NAMALWA (cell line): ENCODE data around the gene AHRR.
"Not testable (repeated sequence)": the region's sequence is repeated elsewhere in the genome, so short reads cannot be mapped to it uniquely, and the experiment has no call there.

Source experiments
- DNase-seq: peaks from one replicate; pipeline ENCODE4 v3.0.0-alpha.2; 2015; ENCODE audit warnings: low spot score

The AHRR gene

GRCh38 chr5:378976-379742, 57.6 kb downstream of the AHRR start:
- no peak for DNase-seq

- no peak for DNase-seq
Observed at GRCh38 chr5:380701-381309, 59.3 kb downstream of the AHRR start.

- DNase-seq: no peak
Observed at GRCh38 chr5:383066-383465, 61.6 kb downstream of the AHRR start.

- DNase-seq: no peak
Observed at GRCh38 chr5:383621-384020, 62.1 kb downstream of the AHRR start.

- not testable (repeated sequence) for DNase-seq
Observed at GRCh38 chr5:384576-384975, 63.1 kb downstream of the AHRR start.

- no peak for DNase-seq
Observed at GRCh38 chr5:385321-385720, 63.8 kb downstream of the AHRR start.

GRCh38 chr5:386432-387341, 65.2 kb downstream of the AHRR start:
- no peak for DNase-seq

- DNase-seq: no peak
Observed at GRCh38 chr5:387491-388265, 66.2 kb downstream of the AHRR start.

GRCh38 chr5:388266-389196, 67.0 kb downstream of the AHRR start:
- DNase-seq: no peak

- no peak for DNase-seq
Observed at GRCh38 chr5:389197-389821, 67.8 kb downstream of the AHRR start.

GRCh38 chr5:389891-390622, 68.5 kb downstream of the AHRR start:
- no peak for DNase-seq

- DNase-seq: no peak
Observed at GRCh38 chr5:390623-391491, 69.3 kb downstream of the AHRR start.

GRCh38 chr5:392431-392988, 71.0 kb downstream of the AHRR start:
- DNase-seq: peak; percentile 40

- no peak for DNase-seq
Observed at GRCh38 chr5:393846-394275, 72.3 kb downstream of the AHRR start.

GRCh38 chr5:394671-395155, 73.2 kb downstream of the AHRR start:
- DNase-seq: no peak

GRCh38 chr5:395156-395920, 73.8 kb downstream of the AHRR start:
- no peak for DNase-seq

- DNase-seq: no peak
Observed at GRCh38 chr5:395921-396530, 74.5 kb downstream of the AHRR start.
